PC-9 (cell line): ENCODE results near the gene INPP5A. TPM values are rescaled to one million over a fixed set of nuclear protein-coding genes. Genes with fewer than 3 reads are reported as not detected.

Source experiments
- BruUV-seq: library from RNA; stranded (reverse); fragments of 400-500 nt; replicated peaks from 2 replicates; lab custom pipeline; 2021; lab: Mats Ljungman, UMichigan
- CTCF ChIA-PET: fragments of 300-600 bp; sonication (Branson Sonifier 250); formaldehyde crosslinking; loops from one replicate; lab custom pipeline; 2022; ENCODE audit warnings: antibody characterized with exemption; lab: Charles Lee
- POLR2A ChIA-PET: fragments of 300-600 bp; sonication (Branson Sonifier 250); formaldehyde crosslinking; loops from one replicate; lab custom pipeline; 2022; ENCODE audit warnings: antibody characterized with exemption; ENCODE audit not compliant: unreplicated experiment; lab: Charles Lee
- DNase-seq, 2 experiments: peaks; one replicate each; pipeline versions ENCODE4 v3.0.0 to v3.0.0-alpha.2; 2015 to 2022; ENCODE audit warnings: mixed read lengths in 1 of 2
- H2AFZ ChIP-seq: fragments of 200-600 bp; sonication (generic); 2 replicates; pipeline ENCODE4 v1.8.1; 2017; ENCODE audit warnings: antibody characterized with exemption
- H3F3A ChIP-seq: fragments of 200-600 bp; sonication (generic); 2 replicates; pipeline ENCODE4 v1.8.1; 2017; ENCODE audit warnings: antibody characterized with exemption, mild to moderate bottlenecking, low read depth; ENCODE audit not compliant: insufficient read depth
- H3K27ac ChIP-seq: fragments of 200-600 bp; sonication (generic); 2 replicates; pipeline ENCODE4 v1.6.1; 2016; ENCODE audit warnings: mixed run types
- H3K27me3 ChIP-seq: fragments of 200-600 bp; sonication (generic); 2 replicates; pipeline ENCODE4 v1.6.1; 2016; ENCODE audit warnings: low read depth, mixed run types; ENCODE audit not compliant: insufficient read depth
- H3K36me3 ChIP-seq: fragments of 200-600 bp; sonication (generic); 2 replicates; pipeline ENCODE4 v1.6.1; 2016; ENCODE audit warnings: low read depth, mixed run types
- H3K4me1 ChIP-seq: fragments of 200-600 bp; sonication (generic); replicated peaks from 2 replicates; pipeline ENCODE4 v1.6.1; 2016; ENCODE audit warnings: mixed run types; ENCODE audit not compliant: insufficient read depth
- H3K4me2 ChIP-seq: fragments of 200-600 bp; sonication (generic); 2 replicates; pipeline ENCODE4 v1.6.1; 2017; ENCODE audit warnings: mixed run types
- H3K4me3 ChIP-seq: fragments of 200-600 bp; sonication (generic); 2 replicates; pipeline ENCODE4 v1.6.1; 2016; ENCODE audit warnings: mixed run types
- H3K79me2 ChIP-seq: fragments of 200-600 bp; sonication (generic); 2 replicates; pipeline ENCODE4 v1.6.1; 2017; ENCODE audit warnings: low read depth, mixed run types
- H3K9me2 ChIP-seq: fragments of 200-600 bp; sonication (generic); 2 replicates; pipeline ENCODE4 v1.8.1; 2017; ENCODE audit warnings: mild to moderate bottlenecking; ENCODE audit not compliant: insufficient read depth
- H3K9me3 ChIP-seq: fragments of 200-600 bp; sonication (generic); 2 replicates; pipeline ENCODE4 v1.8.1; 2016; ENCODE audit warnings: low read depth; ENCODE audit not compliant: insufficient read depth
- H4K20me1 ChIP-seq: fragments of 200-600 bp; sonication (generic); 2 replicates; pipeline ENCODE4 v1.8.1; 2017; ENCODE audit not compliant: insufficient read depth
- EZH2 ChIP-seq: fragments of 200-600 bp; sonication (generic); IDR thresholded peaks from 2 replicates; pipeline ENCODE4 v1.8.0; 2017; ENCODE audit warnings: antibody characterized with exemption, low read depth
- intact Hi-C: fragments of 100-400 bp; cut with micrococcal nuclease; formaldehyde crosslinking; loops from one replicate; pipeline ENCODE4 v1.10.0; 2022; ENCODE audit not compliant: unreplicated experiment
- total RNA-seq: library from RNA; stranded (reverse); gene quantifications from 2 replicates; pipeline ENCODE4 v1.2.3, GENCODE V29; 2021
- TF ChIP-seq, protein P1 (sequence below): fragments of 200-600 bp; sonication (generic); conservative IDR thresholded peaks from 2 replicates; pipeline ENCODE4 v1.6.1; 2017; ENCODE audit warnings: mixed run types, antibody characterized with exemption, mild to moderate bottlenecking, moderate library complexity

The INPP5A gene
- total RNA-seq, 1 experiment from 2014 or later: 18.4 TPM

GRCh38 chr10:132641966-132642731 is 104.6 kb downstream of the INPP5A start:
- POLR2A ChIA-PET: no interaction called here
- no peaks in the 10 kb centered on the region for H3K27me3 ChIP-seq
- H4K20me1 ChIP-seq: peaks cover 3% of the 10 kb centered on the region
- CTCF ChIA-PET: no interaction called here
- H3K9me2 ChIP-seq: no peaks in the 10 kb centered on the region
- H3K4me3 ChIP-seq: no peak overlapping the region
- H3K4me1 ChIP-seq: no peaks in the 10 kb centered on the region
- no peak overlapping the region for H3K27ac ChIP-seq
- no peaks in the 10 kb centered on the region for H3K36me3 ChIP-seq
- H3F3A ChIP-seq: no peaks in the 10 kb centered on the region
- intact Hi-C loops: no loop called here
- no TSS peak for BruUV-seq
- no peak for TF ChIP-seq EZH2
- TF ChIP-seq, protein P1, sequence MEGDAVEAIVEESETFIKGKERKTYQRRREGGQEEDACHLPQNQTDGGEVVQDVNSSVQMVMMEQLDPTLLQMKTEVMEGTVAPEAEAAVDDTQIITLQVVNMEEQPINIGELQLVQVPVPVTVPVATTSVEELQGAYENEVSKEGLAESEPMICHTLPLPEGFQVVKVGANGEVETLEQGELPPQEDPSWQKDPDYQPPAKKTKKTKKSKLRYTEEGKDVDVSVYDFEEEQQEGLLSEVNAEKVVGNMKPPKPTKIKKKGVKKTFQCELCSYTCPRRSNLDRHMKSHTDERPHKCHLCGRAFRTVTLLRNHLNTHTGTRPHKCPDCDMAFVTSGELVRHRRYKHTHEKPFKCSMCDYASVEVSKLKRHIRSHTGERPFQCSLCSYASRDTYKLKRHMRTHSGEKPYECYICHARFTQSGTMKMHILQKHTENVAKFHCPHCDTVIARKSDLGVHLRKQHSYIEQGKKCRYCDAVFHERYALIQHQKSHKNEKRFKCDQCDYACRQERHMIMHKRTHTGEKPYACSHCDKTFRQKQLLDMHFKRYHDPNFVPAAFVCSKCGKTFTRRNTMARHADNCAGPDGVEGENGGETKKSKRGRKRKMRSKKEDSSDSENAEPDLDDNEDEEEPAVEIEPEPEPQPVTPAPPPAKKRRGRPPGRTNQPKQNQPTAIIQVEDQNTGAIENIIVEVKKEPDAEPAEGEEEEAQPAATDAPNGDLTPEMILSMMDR: no peak
- no peak overlapping the region for H2AFZ ChIP-seq
- DNase-seq: no peak
- H3K9me3 ChIP-seq: no peaks in the 10 kb centered on the region
- no peak overlapping the region for H3K4me2 ChIP-seq
- no peaks in the 10 kb centered on the region for H3K79me2 ChIP-seq

DNA sequence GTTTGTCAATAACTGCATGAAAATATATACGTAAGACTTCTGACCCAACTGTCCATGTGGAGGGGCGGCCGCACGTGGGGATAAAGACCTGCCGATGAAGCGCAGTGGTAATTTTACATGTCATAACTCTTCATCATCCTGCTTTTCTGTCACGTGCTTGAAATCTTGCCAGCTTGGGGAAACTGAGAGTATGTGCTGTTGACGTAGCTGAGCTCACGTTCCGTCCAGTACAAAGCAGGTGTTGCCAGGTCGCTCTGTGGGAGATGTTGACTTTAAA is 105.1 kb downstream of the INPP5A start:
- POLR2A ChIA-PET: no interaction called here
- H4K20me1 ChIP-seq: peaks cover 3% of the 10 kb centered on the region
- H3K79me2 ChIP-seq: no peaks in the 10 kb centered on the region
- H3K4me1 ChIP-seq: no peaks in the 10 kb centered on the region
- H3K27me3 ChIP-seq: no peaks in the 10 kb centered on the region
- H3K36me3 ChIP-seq: no peaks in the 10 kb centered on the region
- no peak for TF ChIP-seq EZH2
- TF ChIP-seq, protein P1: no peak
- no peaks in the 10 kb centered on the region for H3K9me2 ChIP-seq
- CTCF ChIA-PET: no interaction called here
- no peak overlapping the region for H3K4me2 ChIP-seq
- no peak overlapping the region for H2AFZ ChIP-seq
- no TSS peak for BruUV-seq
- H3F3A ChIP-seq: no peaks in the 10 kb centered on the region
- no peaks in the 10 kb centered on the region for H3K9me3 ChIP-seq
- intact Hi-C loops: no loop called here
- H3K27ac ChIP-seq: no peak overlapping the region
- DNase-seq: no peak
- H3K4me3 ChIP-seq: no peak overlapping the region

DNA sequence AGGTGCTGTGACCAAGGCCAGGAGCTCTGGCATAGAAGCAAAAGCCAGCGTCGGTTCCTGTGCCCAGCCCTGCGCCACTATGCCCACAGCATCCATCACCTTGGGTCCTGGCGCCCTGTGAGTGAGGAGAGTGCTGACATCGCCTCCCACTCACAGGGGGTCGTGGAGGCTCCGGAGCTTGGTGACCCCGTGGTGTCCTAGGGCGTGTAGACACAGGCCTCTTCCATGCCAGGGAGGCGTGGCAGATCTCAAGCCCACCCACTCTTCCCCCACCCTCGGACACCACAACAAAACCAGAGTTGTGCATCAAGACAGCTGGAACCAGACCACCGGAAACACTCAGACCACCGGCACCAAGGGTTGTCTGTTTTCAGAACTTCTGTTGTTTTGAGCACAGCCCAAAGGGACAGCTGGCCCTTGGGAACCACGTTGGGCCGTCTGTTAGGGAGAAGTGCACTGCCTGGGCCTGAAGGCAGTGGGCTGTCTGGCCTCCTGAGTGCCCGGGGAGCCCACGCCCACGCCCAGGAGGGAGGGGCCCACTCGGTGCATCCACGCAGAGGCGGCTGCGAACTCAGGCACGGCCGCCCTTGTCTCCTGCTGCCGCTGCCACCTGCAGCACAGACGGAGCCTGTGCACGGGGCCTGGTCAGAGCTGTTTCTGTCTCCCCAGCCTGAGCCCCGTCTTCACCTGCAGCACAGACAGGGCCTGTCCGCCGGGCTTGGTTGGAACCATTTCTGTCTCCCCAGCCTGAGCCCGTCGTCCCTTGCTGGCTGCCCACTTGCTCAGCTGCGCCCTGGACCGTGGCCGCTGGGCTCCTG is 106.3 kb downstream of the INPP5A start:
- Histone ChIP-seq H3K4me2 (no peak overlapping the region), H4K20me1 (no peaks in the 10 kb centered on the region; the same call in 1 of the 2 replicates), H3K36me3 (no peaks in the 10 kb centered on the region), H3K27ac (no peak overlapping the region), H3F3A (no peaks in the 10 kb centered on the region), H3K9me2 (no peaks in the 10 kb centered on the region), H3K79me2 (no peaks in the 10 kb centered on the region), H2AFZ (no peak overlapping the region), H3K4me3 (no peak overlapping the region), H3K4me1 (no peaks in the 10 kb centered on the region), H3K27me3 (no peaks in the 10 kb centered on the region), H3K9me3 (no peaks in the 10 kb centered on the region)
- intact Hi-C loops: no loop called here
- no peak for TF ChIP-seq EZH2
- TF ChIP-seq, protein P1: no peak
- ChIA-PET CTCF (no interaction called here), POLR2A (no interaction called here)
- BruUV-seq: no TSS peak
- no peak for DNase-seq
